ENCODE measurements around the gene HSD17B1. TPM values are rescaled to one million over a fixed set of nuclear protein-coding genes. Genes with fewer than 3 reads are reported as not detected.
"Not testable (repeated sequence)": the region's sequence is repeated elsewhere in the genome, so short reads cannot be mapped to it uniquely, and the experiment has no call there.

Gene HSD17B1
- total and polyA plus RNA-seq, 12 donors, result 0.50 to 2.6 (median 0.89) TPM

GRCh38 chr17:42553161-42553818 is 567 bp downstream of the HSD17B1 start:
- peak overlapping the region in 9 of 10 donors; percentile 69 to 96 (median 88) for H3K4me3 ChIP-seq
- peaks cover 7 to 39% (median 28%) of the 10 kb centered on the region in 9 donors for H3K4me1 ChIP-seq
- 65 to 75% methylated on average over 45 of the region's 45 CpGs for WGBS, 2 donors
- intact Hi-C loops (cut with DNase I), result no loop called here
- DNase-seq, result peak in 1 of 2 donors; percentile 26
- TF ChIP-seq, protein P1, sequence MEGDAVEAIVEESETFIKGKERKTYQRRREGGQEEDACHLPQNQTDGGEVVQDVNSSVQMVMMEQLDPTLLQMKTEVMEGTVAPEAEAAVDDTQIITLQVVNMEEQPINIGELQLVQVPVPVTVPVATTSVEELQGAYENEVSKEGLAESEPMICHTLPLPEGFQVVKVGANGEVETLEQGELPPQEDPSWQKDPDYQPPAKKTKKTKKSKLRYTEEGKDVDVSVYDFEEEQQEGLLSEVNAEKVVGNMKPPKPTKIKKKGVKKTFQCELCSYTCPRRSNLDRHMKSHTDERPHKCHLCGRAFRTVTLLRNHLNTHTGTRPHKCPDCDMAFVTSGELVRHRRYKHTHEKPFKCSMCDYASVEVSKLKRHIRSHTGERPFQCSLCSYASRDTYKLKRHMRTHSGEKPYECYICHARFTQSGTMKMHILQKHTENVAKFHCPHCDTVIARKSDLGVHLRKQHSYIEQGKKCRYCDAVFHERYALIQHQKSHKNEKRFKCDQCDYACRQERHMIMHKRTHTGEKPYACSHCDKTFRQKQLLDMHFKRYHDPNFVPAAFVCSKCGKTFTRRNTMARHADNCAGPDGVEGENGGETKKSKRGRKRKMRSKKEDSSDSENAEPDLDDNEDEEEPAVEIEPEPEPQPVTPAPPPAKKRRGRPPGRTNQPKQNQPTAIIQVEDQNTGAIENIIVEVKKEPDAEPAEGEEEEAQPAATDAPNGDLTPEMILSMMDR (IDR thresholded peaks at IDR 0.05), result no peak
- H3K27ac ChIP-seq, result peak overlapping the region in 6 of 10 donors; percentile 86 to 97 (median 92)
- peaks cover 0 to 8% (median 0%) of the 10 kb centered on the region in 9 donors for H3K36me3 ChIP-seq
- H3K9me3 ChIP-seq, result no peaks in the 10 kb centered on the region
- peak in 5 of 8 donors; percentile 1 to 34 (median 8) for ATAC-seq
- peaks cover 0 to 9% (median 0%) of the 10 kb centered on the region in 7 donors for H3K27me3 ChIP-seq

DNA sequence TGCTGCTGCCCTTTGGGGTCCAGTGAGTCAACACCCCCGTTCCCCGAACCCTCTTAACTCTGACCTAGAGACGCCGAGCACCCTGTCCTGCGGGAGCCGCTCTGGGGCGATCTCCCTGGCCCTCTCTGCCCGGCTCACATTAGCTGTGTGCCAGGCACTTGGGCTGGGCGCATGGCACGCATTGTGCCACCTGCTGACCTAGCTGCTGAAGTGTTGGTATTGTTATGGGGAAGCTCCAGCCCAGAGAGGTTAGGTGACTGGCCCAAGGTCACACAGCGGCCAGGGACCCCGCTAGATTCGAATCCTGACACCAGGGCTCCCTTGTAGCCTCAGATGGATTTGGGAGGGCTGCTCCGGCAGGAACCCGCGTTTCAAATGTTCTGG is 1.1 kb downstream of the HSD17B1 start:
- H3K36me3 ChIP-seq, result peaks cover 0 to 8% (median 0%) of the 10 kb centered on the region in 9 donors
- WGBS, 2 donors, result 47 to 55% methylated on average over 16 of the region's 16 CpGs
- H3K4me1 ChIP-seq, result peaks cover 7 to 34% (median 22%) of the 10 kb centered on the region in 9 donors
- peak overlapping the region in 9 of 10 donors; percentile 86 to 97 (median 92) for H3K27ac ChIP-seq
- no peaks in the 10 kb centered on the region for H3K9me3 ChIP-seq
- DNase-seq, result no peak
- TF ChIP-seq, protein P1 (IDR thresholded peaks at IDR 0.05), result peak in 1 of 9 donors; percentile 4
- peak in 6 of 8 donors; percentile 6 to 20 (median 16) for ATAC-seq
- intact Hi-C loops (cut with DNase I), result no loop called here
- H3K4me3 ChIP-seq, result peak overlapping the region; percentile 69 to 96 (median 86)
- peaks cover 0 to 3% (median 0%) of the 10 kb centered on the region in 7 donors for H3K27me3 ChIP-seq

GRCh38 chr17:42554250-42555121 is 1.8 kb downstream of the HSD17B1 start:
- TF ChIP-seq, protein P1 (IDR thresholded peaks at IDR 0.05), result peak in 1 of 9 donors; percentile 1
- Histone ChIP-seq H3K27ac (peak overlapping the region; percentile 47 to 97 (median 92)), H3K27me3 (no peaks in the 10 kb centered on the region), H3K4me1 (peaks cover 7 to 34% (median 20%) of the 10 kb centered on the region in 9 donors), H3K9me3 (no peaks in the 10 kb centered on the region), H3K4me3 (peak overlapping the region; percentile 69 to 96 (median 86)), H3K36me3 (peaks cover 0 to 8% (median 0%) of the 10 kb centered on the region in 9 donors)
- 0% methylated on average over 77 to 82 of the region's 82 CpGs for WGBS, 2 donors
- DNase-seq (peak; percentile 89 to 92), ATAC-seq (peak; percentile 90 to 96 (median 96))
- intact Hi-C loops (cut with DNase I), result no loop called here

- ATAC-seq, result peak in 3 of 8 donors; percentile 2 to 9 (median 4)
Observed at GRCh38 chr17:42555122-42555622, 2.4 kb downstream of the HSD17B1 start.

GRCh38 chr17:42555961-42556617 is 3.4 kb downstream of the HSD17B1 start:
- H3K4me1 ChIP-seq, result peaks cover 7 to 36% (median 20%) of the 10 kb centered on the region in 9 donors
- 58 to 71% methylated on average over 5 of the region's 5 CpGs for WGBS, 2 donors
- H3K36me3 ChIP-seq; H3K27ac ChIP-seq; DNase-seq; ATAC-seq; H3K9me3 ChIP-seq; intact Hi-C loops (cut with DNase I); H3K27me3 ChIP-seq: not testable (repeated sequence)
- peak overlapping the region in 2 of 10 donors; percentile 88 to 96 for H3K4me3 ChIP-seq

More at GRCh38 chr17:42555122-42555622, 2.4 kb downstream of the HSD17B1 start:
- Histone ChIP-seq H3K27ac (peak overlapping the region; percentile 47 to 97 (median 92)), H3K36me3 (peaks cover 0 to 8% (median 0%) of the 10 kb centered on the region in 9 donors), H3K27me3 (no peaks in the 10 kb centered on the region), H3K9me3 (no peaks in the 10 kb centered on the region), H3K4me1 (peaks cover 7 to 34% (median 20%) of the 10 kb centered on the region in 9 donors), H3K4me3 (peak overlapping the region; percentile 69 to 96 (median 86))
- no peak for DNase-seq
- WGBS, 2 donors, result 25 to 26% methylated on average over 4 of the region's 4 CpGs
- intact Hi-C loops (cut with DNase I), result no loop called here
- TF ChIP-seq, protein P1 (IDR thresholded peaks at IDR 0.05), result no peak

All from heart right ventricle (tissue), 16 donors.